Measurements from ENCODE around the gene SH3GL1.

The SH3GL1 gene

GRCh38 chr19:4327252-4327876, 73.0 kb downstream of the SH3GL1 start:
- H3K4me3 ChIP-seq (ENCODE audit: low read depth, low read length) = peak overlapping the region; percentile 38
- TF ChIP-seq CTCF (IDR thresholded peaks at IDR 0.05; ENCODE audit: low read depth, low read length) = no peak
- peak; percentile 63 for DNase-seq (ENCODE audit: low read depth, low spot score)
- in situ Hi-C loops (cut with HindIII; ENCODE audit: low sequenced_read_pairs) = no loop called here

GRCh38 chr19:4326837-4327251, 73.5 kb downstream of the SH3GL1 start:
- TF ChIP-seq CTCF (IDR thresholded peaks at IDR 0.05; ENCODE audit: low read depth, low read length) = no peak
- in situ Hi-C loops (cut with HindIII; ENCODE audit: low sequenced_read_pairs) = no loop called here
- H3K4me3 ChIP-seq (ENCODE audit: low read depth, low read length) = peak overlapping the region; percentile 15
- no peak for DNase-seq (ENCODE audit: low read depth, low spot score)

GRCh38 chr19:4326215-4326836, 74.0 kb downstream of the SH3GL1 start:
- no peak for TF ChIP-seq CTCF (IDR thresholded peaks at IDR 0.05; ENCODE audit: low read depth, low read length)
- H3K4me3 ChIP-seq (ENCODE audit: low read depth, low read length) = no peak overlapping the region
- no peak for DNase-seq (ENCODE audit: low read depth, low spot score)
- in situ Hi-C loops (cut with HindIII; ENCODE audit: low sequenced_read_pairs) = no loop called here

GRCh38 chr19:4324228-4324627, 76.1 kb downstream of the SH3GL1 start:
- in situ Hi-C loops (cut with HindIII; ENCODE audit: low sequenced_read_pairs) = no loop called here
- no peak for TF ChIP-seq CTCF (IDR thresholded peaks at IDR 0.05; ENCODE audit: low read depth, low read length)
- no peak for DNase-seq (ENCODE audit: low read depth, low spot score)
- no peak overlapping the region for H3K4me3 ChIP-seq (ENCODE audit: low read depth, low read length)

- in situ Hi-C loops (cut with HindIII; ENCODE audit: low sequenced_read_pairs) = no loop called here
- no peak for DNase-seq (ENCODE audit: low read depth, low spot score)
- TF ChIP-seq CTCF (IDR thresholded peaks at IDR 0.05; ENCODE audit: low read depth, low read length) = no peak
- H3K4me3 ChIP-seq (ENCODE audit: low read depth, low read length) = no peak overlapping the region
These were observed 76.7 kb downstream of the SH3GL1 start for GRCh38 chr19:4323692-4324091.

- in situ Hi-C loops (cut with HindIII; ENCODE audit: low sequenced_read_pairs) = no loop called here
- H3K4me3 ChIP-seq (ENCODE audit: low read depth, low read length) = no peak overlapping the region
- TF ChIP-seq CTCF (IDR thresholded peaks at IDR 0.05; ENCODE audit: low read depth, low read length) = no peak
- no peak for DNase-seq (ENCODE audit: low read depth, low spot score)
These were observed 77.2 kb downstream of the SH3GL1 start for GRCh38 chr19:4322942-4323665.

Data from astrocyte of the spinal cord (primary cell).